ENCODE measurements around the gene ADAMTS18.

Gene ADAMTS18

DNA sequence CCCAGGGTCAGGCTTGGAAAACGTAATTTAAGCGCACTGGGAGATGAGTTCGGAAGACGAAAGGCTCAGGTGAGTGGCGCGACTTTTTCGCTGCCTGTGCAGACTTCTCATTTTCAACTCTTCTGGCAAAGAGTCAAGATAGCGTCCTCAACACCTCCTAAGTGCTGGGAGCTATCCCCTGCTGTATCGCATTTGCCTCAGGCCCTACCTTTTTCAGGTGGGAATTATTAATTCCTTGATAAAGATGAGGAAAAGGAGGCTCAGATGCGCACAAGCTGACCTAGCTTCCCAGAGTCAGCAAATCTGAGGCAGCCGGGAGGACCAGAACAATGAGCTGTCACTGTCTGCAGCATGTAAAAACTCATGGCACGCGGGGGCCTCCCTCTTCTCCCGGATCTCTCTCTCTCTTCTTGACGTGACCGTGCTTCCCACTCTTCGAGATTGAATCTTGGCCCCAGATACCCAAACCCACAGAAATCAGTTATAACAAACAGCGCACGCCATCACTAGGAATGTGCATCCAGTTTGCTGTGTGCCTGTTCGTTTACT is 512 bp upstream of the ADAMTS18 start:
- H3K4me3 ChIP-seq (ENCODE audit: low read depth, low read length): peak overlapping the region; percentile 42

GRCh38 chr16:77434022-77434529 is 758 bp downstream of the ADAMTS18 start:
- peak overlapping the region; percentile 44 for H3K4me3 ChIP-seq (ENCODE audit: low read depth, low read length)

GRCh38 chr16:77433146-77433545 is 1.7 kb downstream of the ADAMTS18 start:
- H3K4me3 ChIP-seq (ENCODE audit: low read depth, low read length): no peak overlapping the region

- H3K4me3 ChIP-seq (ENCODE audit: low read depth, low read length): no peak overlapping the region
These were observed 2.6 kb downstream of the ADAMTS18 start for GRCh38 chr16:77432264-77432663.

DNA sequence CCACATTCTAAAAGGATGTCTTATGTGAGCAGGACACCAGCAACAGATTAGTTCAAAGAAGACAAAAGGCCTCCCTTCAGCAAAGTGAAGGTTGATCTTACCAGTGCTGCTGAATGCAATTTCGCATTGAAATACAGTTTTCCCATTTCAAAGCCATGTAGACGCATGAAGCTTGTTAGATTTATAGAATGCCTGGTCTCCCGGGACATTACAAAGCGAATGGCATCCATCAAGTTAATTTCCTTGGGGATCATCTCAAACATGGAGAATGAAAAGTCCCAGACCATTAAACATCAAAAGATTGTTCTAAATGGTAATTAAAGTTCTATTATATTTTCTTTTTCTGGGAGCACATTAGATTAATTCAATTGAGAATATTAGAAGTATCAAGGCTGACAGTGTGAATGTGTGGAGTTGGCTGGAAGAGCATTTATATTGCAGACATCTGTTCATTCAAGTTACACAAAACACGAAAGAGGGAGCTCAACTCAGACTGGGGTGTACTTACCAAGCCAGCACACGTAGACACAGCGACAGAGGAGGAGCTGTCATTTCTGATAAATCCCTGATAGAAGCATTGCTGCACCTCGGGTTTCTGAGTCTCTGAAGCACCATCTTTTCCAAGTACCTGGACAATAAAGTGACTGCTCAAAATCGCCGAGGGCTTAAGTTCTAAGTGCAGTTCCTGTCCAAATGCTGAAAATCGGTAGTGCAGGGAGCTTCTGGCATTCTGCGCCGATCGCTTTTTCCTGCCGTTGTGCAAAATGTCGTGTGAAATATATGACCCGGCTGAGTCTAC is 3.8 kb downstream of the ADAMTS18 start:
- H3K4me3 ChIP-seq (ENCODE audit: low read depth, low read length): no peak overlapping the region

GRCh38 chr16:77430360-77430759 is 4.5 kb downstream of the ADAMTS18 start:
- H3K4me3 ChIP-seq (ENCODE audit: low read depth, low read length): no peak overlapping the region

GRCh38 chr16:77424871-77425604 is 9.8 kb downstream of the ADAMTS18 start:
- H3K4me3 ChIP-seq (ENCODE audit: low read depth, low read length): no peak overlapping the region

GRCh38 chr16:77422196-77422784 is 12.5 kb downstream of the ADAMTS18 start:
- no peak overlapping the region for H3K4me3 ChIP-seq (ENCODE audit: low read depth, low read length)

GRCh38 chr16:77416939-77417480 is 17.8 kb downstream of the ADAMTS18 start:
- H3K4me3 ChIP-seq (ENCODE audit: low read depth, low read length): no peak overlapping the region

DNA sequence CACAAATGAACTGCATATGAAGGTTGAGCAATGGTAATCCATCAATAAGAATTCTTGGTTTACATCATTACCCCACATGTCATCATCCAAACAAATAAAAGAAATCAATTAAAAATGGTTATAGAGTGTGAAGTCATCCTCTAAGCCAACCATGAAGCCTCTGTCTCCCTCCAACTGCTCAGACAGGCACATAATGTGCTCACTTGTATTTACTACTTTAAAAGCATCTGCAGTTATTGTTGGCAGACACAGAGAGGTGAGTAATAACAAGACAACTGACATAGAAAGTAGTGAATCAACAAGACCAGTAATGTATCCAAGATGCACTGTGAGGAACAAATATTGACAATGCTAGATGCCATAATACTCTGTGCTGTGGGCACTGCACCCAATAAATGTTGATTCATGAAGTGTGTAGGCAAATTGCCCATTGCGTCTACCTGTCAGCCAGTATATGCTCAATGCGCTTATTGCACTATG is 20.0 kb downstream of the ADAMTS18 start:
- H3K4me3 ChIP-seq (ENCODE audit: low read depth, low read length): no peak overlapping the region

DNA sequence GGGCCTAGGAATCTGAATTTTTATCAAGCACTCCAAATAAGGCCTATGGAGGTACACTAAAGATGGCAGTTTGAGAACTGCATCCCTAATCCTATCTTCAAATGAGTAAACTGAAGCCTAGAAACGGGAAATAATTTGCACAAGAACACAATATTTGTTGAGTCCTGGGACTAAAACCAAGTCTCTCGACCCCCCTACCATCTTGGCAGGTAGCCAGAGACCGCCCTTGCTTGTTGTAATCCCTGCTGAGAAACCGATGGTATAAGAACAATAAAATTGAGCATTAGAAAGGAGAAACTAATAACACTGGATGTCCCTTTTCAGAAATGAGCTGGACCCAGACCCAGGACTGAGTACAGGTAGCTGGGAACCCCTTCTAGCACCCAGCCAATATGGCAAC is 24.4 kb downstream of the ADAMTS18 start:
- H3K4me3 ChIP-seq (ENCODE audit: low read depth, low read length): no peak overlapping the region

GRCh38 chr16:77409311-77409710 is 25.5 kb downstream of the ADAMTS18 start:
- H3K4me3 ChIP-seq (ENCODE audit: low read depth, low read length): no peak overlapping the region

- no peak overlapping the region for H3K4me3 ChIP-seq (ENCODE audit: low read depth, low read length)
These were observed 26.2 kb downstream of the ADAMTS18 start for GRCh38 chr16:77408607-77409006.

GRCh38 chr16:77406680-77407079 is 28.2 kb downstream of the ADAMTS18 start:
- no peak overlapping the region for H3K4me3 ChIP-seq (ENCODE audit: low read depth, low read length)

- no peak overlapping the region for H3K4me3 ChIP-seq (ENCODE audit: low read depth, low read length)
These were observed 30.1 kb downstream of the ADAMTS18 start for GRCh38 chr16:77404775-77405174.

DNA sequence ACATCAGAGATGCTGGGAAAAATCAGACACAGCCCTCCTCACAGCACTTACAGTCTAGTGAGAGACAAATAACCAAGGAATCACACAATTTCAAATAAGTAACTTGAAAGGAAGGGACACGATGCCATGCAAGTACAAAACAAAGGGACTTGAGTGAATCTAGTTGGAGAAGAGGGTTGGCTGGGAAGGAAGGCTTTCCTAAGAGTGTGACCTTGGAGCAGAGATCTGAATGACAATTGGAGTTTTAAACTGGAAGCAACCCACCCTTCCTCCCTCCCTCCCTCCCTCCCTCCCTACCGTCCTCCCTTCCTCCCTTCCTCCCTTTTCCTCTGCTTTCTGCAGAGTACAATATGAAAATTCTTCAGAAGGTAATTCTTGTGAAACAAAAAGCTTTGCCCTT is 31.1 kb downstream of the ADAMTS18 start:
- no peak overlapping the region for H3K4me3 ChIP-seq (ENCODE audit: low read depth, low read length)

DNA sequence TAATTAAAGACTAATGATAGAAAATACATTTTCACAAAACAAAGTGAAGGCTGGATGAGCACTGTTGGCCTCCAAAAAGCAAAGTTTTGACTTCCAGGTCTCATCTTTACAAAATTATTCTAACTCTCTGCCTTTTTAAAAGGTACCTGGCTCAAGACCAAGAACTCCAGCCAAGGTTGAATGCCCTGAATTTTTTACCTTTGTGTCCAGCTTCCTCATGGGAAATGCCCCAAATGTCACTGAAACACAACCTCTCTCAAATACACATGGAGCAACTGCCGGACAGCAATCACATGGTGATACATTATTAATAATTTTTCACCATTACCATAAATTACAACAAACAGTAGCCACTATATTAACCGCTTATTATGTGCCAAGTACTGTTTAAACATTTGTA is 32.2 kb downstream of the ADAMTS18 start:
- H3K4me3 ChIP-seq (ENCODE audit: low read depth, low read length): no peak overlapping the region

- no peak overlapping the region for H3K4me3 ChIP-seq (ENCODE audit: low read depth, low read length)
These were observed 32.7 kb downstream of the ADAMTS18 start for GRCh38 chr16:77402118-77402517.

- no peak overlapping the region for H3K4me3 ChIP-seq (ENCODE audit: low read depth, low read length)
These were observed 35.3 kb downstream of the ADAMTS18 start for GRCh38 chr16:77399546-77399945.

DNA sequence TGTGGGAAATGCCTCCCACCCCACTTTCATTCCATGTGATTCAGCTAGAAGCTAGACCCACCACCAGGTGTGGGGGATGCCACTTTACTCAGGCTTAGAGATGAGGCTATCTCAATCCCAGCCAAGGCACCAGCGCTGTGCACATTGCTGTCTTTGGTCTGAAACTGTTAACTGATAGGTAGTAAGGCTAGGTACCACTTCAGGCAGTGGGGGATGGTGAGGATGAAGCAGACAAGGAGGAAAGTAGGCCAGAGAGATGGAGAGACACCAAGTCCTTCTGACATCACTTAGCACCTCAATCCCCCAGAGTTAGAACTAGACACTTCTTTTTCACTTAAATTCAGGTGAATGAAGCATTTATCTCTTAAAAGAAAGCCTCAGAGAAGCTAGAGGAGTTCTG is 35.8 kb downstream of the ADAMTS18 start:
- no peak overlapping the region for H3K4me3 ChIP-seq (ENCODE audit: low read depth, low read length)

- H3K4me3 ChIP-seq (ENCODE audit: low read depth, low read length): no peak overlapping the region
These were observed 36.3 kb downstream of the ADAMTS18 start for GRCh38 chr16:77398495-77398894.
